Natural killer cell (primary cell): Measurements from ENCODE around the gene THOP1. TPM values are rescaled to one million over a fixed set of nuclear protein-coding genes. Genes with fewer than 3 reads are reported as not detected.

Source experiments
- ATAC-seq, 3 donors: fragments of 150-1000 bp in 2 of 3; fragments of 200-7000 bp in 1 of 3; cut with Tn5 transposase; 1 replicate in 1 of 3; 2 replicates in 2 of 3; pipeline ENCODE4 v1.10.0; 2021; ENCODE audit warnings: mild to moderate bottlenecking in 2 of 3, moderate library complexity in 2 of 3
- DNase-seq, 2 donors: peaks; one replicate each; pipeline versions ENCODE4 v3.0.0 to v3.0.0-alpha.2; 2013 to 2021; ENCODE audit warnings: mixed read lengths in 1 of 2
- H3K27ac ChIP-seq: one replicate; pipeline ENCODE4 v1.5.1; 2013; ENCODE audit warnings: mild to moderate bottlenecking, low read length
- H3K27me3 ChIP-seq: one replicate; pipeline ENCODE4 v1.6.1; 2013; ENCODE audit warnings: low read length; ENCODE audit not compliant: control insufficient read depth, insufficient read depth
- H3K36me3 ChIP-seq: one replicate; pipeline ENCODE4 v1.6.1; 2013; ENCODE audit warnings: low read length; ENCODE audit not compliant: control insufficient read depth, insufficient read depth
- H3K4me1 ChIP-seq: one replicate; pipeline ENCODE4 v1.6.1; 2013; ENCODE audit warnings: low read length; ENCODE audit not compliant: control insufficient read depth, insufficient read depth
- H3K4me3 ChIP-seq: one replicate; pipeline ENCODE4 v1.5.1; 2013; ENCODE audit warnings: low read length
- H3K9me3 ChIP-seq: one replicate; pipeline ENCODE4 v1.6.1; 2013; ENCODE audit warnings: low read length; ENCODE audit not compliant: control insufficient read depth, insufficient read depth
- H3K27ac Mint-ChIP-seq, 2 donors: one replicate each; pipeline ENCODE4 v1.8.0; 2022; ENCODE audit warnings: mild to moderate bottlenecking in 2 of 2, mixed read lengths in 2 of 2, moderate library complexity in 1 of 2
- H3K27me3 Mint-ChIP-seq, 2 donors: one replicate each; pipeline ENCODE4 v1.8.0; 2022; ENCODE audit warnings: low read depth in 2 of 2, mixed read lengths in 2 of 2
- H3K36me3 Mint-ChIP-seq: one replicate; pipeline ENCODE4 v1.8.0; 2022; ENCODE audit warnings: mixed read lengths
- H3K4me1 Mint-ChIP-seq, 2 donors: one replicate each; pipeline ENCODE4 v1.8.0; 2022; ENCODE audit warnings: mixed read lengths in 2 of 2
- H3K4me3 Mint-ChIP-seq: one replicate; pipeline ENCODE4 v1.8.0; 2022; ENCODE audit warnings: mild to moderate bottlenecking, moderate library complexity, mixed read lengths
- H3K9me3 Mint-ChIP-seq, 2 donors: one replicate each; pipeline ENCODE4 v1.8.0; 2022; ENCODE audit warnings: mixed read lengths in 2 of 2
- CTCF ChIP-seq: fragments of 200-600 bp; IDR thresholded peaks from one replicate; pipeline ENCODE4 v1.8.0; 2022; ENCODE audit warnings: antibody characterized with exemption
- WGBS: methylation state at CpG from one replicate; pipeline ENCODE4 v1.1.7; 2013; ENCODE audit warnings: missing lambda C conversion rate; ENCODE audit not compliant: insufficient coverage; 5-methylcytosine and 5-hydroxymethylcytosine counted together
- intact Hi-C: fragments of 100-400 bp; cut with micrococcal nuclease; formaldehyde crosslinking; loops from one replicate; pipeline ENCODE4 v1.14.2; 2022
- total RNA-seq, 4 donors: library from RNA; stranded (reverse); fragments of 120-200 nt in 1 of 4; gene quantifications; one replicate each; pipeline versions ENCODE4 v1.2.3 to v1.2.4, GENCODE V29; 2013 to 2022

Gene THOP1
- total RNA-seq, 3 donors from 2014 or later (not counting 1 experiment from before 2014, with no cell fraction given) = 31.6 to 44.0 (median 33.4) TPM

DNA sequence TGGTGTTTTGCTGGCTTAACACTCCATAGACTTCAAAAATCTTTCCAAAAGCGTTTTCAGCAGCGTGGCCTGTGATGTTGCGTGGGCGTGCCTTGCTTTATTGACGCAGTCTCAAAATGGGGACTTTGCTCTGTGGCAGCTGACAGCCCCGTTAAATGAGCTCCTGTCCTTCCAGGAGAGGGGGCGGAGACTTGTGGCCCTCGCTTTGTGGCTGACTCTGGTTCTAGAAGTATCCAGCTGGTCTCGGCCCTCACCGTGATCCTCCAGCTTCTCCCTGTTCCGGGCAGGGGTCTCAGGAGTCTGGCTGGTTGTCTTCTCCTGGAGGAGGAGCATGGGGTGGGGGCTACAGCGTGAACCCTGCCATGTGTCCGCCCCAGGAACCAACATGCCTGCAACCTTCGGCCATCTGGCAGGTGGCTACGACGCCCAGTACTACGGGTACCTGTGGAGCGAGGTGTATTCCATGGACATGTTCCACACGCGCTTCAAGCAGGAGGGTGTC lies 26.0 kb downstream of the THOP1 start:
- ATAC-seq = no peak
- intact Hi-C loops = no loop called here

GRCh38 chr19:2811735-2812413 lies 26.6 kb downstream of the THOP1 start:
- Mint-ChIP-seq H3K27ac (no peak overlapping the region), H3K4me3 (no peak overlapping the region), H3K4me1 (no peaks in the 10 kb centered on the region), H3K9me3 (no peaks in the 10 kb centered on the region), H3K36me3 (no peaks in the 10 kb centered on the region), H3K27me3 (no peaks in the 10 kb centered on the region)
- ATAC-seq (no peak), DNase-seq (no peak)
- H3K4me1 ChIP-seq = no peaks in the 10 kb centered on the region
- peaks cover 8% of the 10 kb centered on the region for H3K36me3 ChIP-seq
- H3K27ac ChIP-seq = no peak overlapping the region
- no peak for TF ChIP-seq CTCF
- H3K9me3 ChIP-seq = no peaks in the 10 kb centered on the region
- no peaks in the 10 kb centered on the region for H3K27me3 ChIP-seq
- WGBS = 92% methylated on average over 34 of the region's 34 CpGs
- H3K4me3 ChIP-seq = no peak overlapping the region
- intact Hi-C loops = no loop called here

More for the DNA sequence above, 26.0 kb downstream of the THOP1 start:
- Mint-ChIP-seq H3K36me3 (no peaks in the 10 kb centered on the region), H3K27me3 (no peaks in the 10 kb centered on the region), H3K9me3 (no peaks in the 10 kb centered on the region), H3K27ac (no peak overlapping the region), H3K4me3 (no peak overlapping the region), H3K4me1 (no peaks in the 10 kb centered on the region)
- no peaks in the 10 kb centered on the region for H3K4me1 ChIP-seq
- DNase-seq = no peak
- TF ChIP-seq CTCF = no peak
- WGBS = 98% methylated on average over 20 of the region's 20 CpGs
- H3K36me3 ChIP-seq = peaks cover 8% of the 10 kb centered on the region
- no peak overlapping the region for H3K4me3 ChIP-seq
- H3K27ac ChIP-seq = no peak overlapping the region
- H3K27me3 ChIP-seq = no peaks in the 10 kb centered on the region
- H3K9me3 ChIP-seq = no peaks in the 10 kb centered on the region

DNA sequence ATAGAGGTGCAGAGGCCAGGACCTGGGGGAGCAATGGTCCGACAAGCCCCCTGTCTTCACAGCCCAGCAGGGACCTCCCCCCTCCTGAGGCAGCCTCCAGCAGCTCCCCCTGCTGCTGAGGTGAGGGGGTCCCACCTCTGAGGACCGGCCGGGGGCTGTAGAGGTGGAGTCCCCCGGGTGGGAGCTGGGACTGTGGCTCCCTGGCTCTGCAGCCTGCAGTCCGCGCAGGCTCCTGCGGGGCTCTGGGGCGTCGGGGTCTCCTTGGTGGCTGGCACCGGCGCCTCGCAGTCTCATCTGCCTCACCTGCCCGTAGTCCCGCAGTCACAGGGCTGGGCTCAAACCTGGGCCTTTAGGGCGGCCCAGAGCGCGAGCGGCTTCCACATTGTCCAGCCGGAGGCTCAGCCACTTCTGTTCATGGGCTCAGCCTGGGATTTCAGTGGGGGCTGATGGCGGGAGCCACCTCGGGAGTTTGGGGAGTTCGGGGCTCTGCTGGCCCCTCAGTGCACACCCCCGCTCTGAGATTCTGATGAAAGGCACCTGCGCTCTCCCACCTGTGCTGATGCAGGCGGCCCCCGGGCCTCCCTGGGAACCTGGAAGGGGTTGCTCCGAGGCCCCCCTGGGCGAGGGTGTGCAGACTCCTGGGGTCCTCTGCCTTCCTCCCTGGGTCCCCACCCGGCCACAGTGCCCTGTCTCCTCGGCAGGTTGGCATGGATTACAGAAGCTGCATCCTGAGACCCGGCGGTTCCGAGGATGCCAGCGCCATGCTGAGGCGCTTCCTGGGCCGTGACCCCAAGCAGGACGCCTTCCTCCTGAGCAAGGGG lies 27.3 kb downstream of the THOP1 start:
- no peak overlapping the region for H3K27ac Mint-ChIP-seq
- H3K4me3 Mint-ChIP-seq = no peak overlapping the region
- no peak overlapping the region for H3K4me3 ChIP-seq
- H3K9me3 Mint-ChIP-seq = no peaks in the 10 kb centered on the region
- H3K9me3 ChIP-seq = no peaks in the 10 kb centered on the region
- DNase-seq = no peak
- no peaks in the 10 kb centered on the region for H3K4me1 Mint-ChIP-seq
- 97% methylated on average over 37 of the region's 37 CpGs for WGBS
- TF ChIP-seq CTCF = no peak
- H3K36me3 ChIP-seq = peaks cover 8% of the 10 kb centered on the region
- no peaks in the 10 kb centered on the region for H3K4me1 ChIP-seq
- H3K36me3 Mint-ChIP-seq = no peaks in the 10 kb centered on the region
- no peaks in the 10 kb centered on the region for H3K27me3 Mint-ChIP-seq
- ATAC-seq = no peak
- H3K27me3 ChIP-seq = no peaks in the 10 kb centered on the region
- H3K27ac ChIP-seq = no peak overlapping the region
- intact Hi-C loops = no loop called here
